ENCODE measurements around the gene LGSN.
"Not testable (repeated sequence)": the region's sequence is repeated elsewhere in the genome, so short reads cannot be mapped to it uniquely, and the experiment has no call there.

Gene LGSN

GRCh38 chr6:63278916-63279315 lies 40.9 kb downstream of the LGSN start:
- no peak for TF ChIP-seq CTCF (IDR thresholded peaks at IDR 0.05; ENCODE audit: low read depth, low read length)
- no peak for DNase-seq (ENCODE audit: extremely low read depth, low read depth)

DNA sequence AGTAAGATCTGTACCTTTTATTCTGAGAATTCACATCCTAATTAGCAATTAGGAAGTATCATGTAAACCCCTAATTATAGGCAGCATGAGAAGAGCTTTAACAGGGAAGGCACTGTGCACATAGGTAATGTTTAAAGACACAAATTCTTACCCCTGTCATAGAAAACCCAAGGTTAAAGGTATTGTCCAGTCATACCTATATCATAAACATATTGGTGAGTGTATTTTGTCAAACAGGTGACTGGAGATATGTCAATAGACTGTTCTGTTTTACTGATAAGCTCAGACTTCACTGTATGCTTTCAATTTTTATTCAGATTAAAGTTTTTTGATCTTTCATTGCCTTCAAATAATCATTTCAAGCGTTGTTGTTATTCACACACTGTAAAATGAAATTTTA lies 43.8 kb downstream of the LGSN start:
- no peak for DNase-seq (ENCODE audit: extremely low read depth, low read depth)
- no peak for TF ChIP-seq CTCF (IDR thresholded peaks at IDR 0.05; ENCODE audit: low read depth, low read length)

DNA sequence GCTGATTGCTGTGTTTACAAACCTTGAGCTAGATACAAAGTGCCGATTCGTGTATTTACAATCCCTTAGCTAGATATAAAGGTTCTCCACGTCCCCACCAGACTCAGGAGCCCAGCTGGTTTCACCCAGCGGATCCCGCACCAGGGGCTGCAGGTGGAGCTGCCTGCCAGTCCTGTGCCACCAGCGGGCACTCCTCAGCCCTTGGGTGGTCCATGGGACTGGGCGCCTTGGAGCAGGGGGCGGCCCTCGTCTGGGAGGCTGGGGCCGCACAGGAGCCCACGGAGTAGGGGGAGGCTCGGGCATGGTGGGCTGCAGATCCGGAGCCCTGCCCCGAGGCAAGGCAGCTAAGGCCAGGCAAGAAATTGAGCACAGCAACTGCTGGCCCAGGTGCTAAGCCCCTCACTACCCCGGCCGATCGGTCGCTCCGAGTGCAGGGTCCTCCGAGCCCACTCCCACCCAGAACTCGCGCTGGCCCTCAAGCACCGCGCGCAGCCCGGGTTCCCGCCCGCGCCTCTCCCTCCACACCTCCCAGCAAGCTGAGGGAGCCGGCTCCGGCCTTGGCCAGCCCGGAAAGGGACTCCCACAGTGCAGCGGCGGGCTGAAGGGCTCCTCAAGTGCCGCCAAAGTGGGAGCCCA lies 44.9 kb downstream of the LGSN start:
- not testable (repeated sequence) for DNase-seq (ENCODE audit: extremely low read depth, low read depth)

- peak; percentile 1; the same call in 1 of the 2 replicates for TF ChIP-seq CTCF (IDR thresholded peaks at IDR 0.05; ENCODE audit: low read depth, low read length)
- DNase-seq (ENCODE audit: extremely low read depth, low read depth) = no peak
Observed at GRCh38 chr6:63272397-63272796, 47.4 kb downstream of the LGSN start.

DNA sequence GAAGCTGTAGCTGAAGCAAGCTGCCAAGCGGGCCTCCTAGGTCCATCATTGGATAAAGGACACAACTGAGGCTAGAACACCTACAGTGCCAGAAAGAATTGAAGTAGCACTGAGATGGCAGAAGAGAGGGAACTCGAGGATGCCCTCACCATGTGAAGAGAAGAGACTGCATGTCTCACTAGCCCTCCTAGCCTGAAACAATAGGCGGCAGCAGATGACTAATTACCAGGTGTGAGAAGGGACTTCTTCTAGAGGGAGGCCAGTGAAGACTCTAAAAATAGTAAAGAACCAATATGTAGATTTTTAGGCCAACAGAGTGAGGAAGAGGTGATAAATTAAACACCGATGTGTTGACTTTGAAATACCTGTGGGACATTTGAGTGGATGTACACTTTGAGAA lies 50.3 kb downstream of the LGSN start:
- no peak for TF ChIP-seq CTCF (IDR thresholded peaks at IDR 0.05; ENCODE audit: low read depth, low read length)
- no peak for DNase-seq (ENCODE audit: extremely low read depth, low read depth)

GRCh38 chr6:63268574-63268973 lies 51.2 kb downstream of the LGSN start:
- DNase-seq (ENCODE audit: extremely low read depth, low read depth) = no peak
- TF ChIP-seq CTCF (IDR thresholded peaks at IDR 0.05; ENCODE audit: low read depth, low read length) = no peak

- TF ChIP-seq CTCF (IDR thresholded peaks at IDR 0.05; ENCODE audit: low read depth, low read length) = no peak
- DNase-seq (ENCODE audit: extremely low read depth, low read depth) = no peak
Observed at GRCh38 chr6:63267828-63268227, 52.0 kb downstream of the LGSN start.

- TF ChIP-seq CTCF (IDR thresholded peaks at IDR 0.05; ENCODE audit: low read depth, low read length) = no peak
- DNase-seq (ENCODE audit: extremely low read depth, low read depth) = no peak
Observed at GRCh38 chr6:63267046-63267445, 52.7 kb downstream of the LGSN start.
